Keratinocyte (primary cell): ENCODE results near the gene FOXB2.

Experiments used
- CTCF ChIP-seq, 3 experiments: IDR thresholded peaks in 1 of 3; conservative IDR thresholded peaks in 1 of 3; optimal IDR thresholded peaks in 1 of 3; 2 replicates in 2 of 3; 3 replicates in 1 of 3; pipeline versions ENCODE3 to v1.5.1; 2011; ENCODE audit warnings: low read length in 3 of 3, mild to moderate bottlenecking in 3 of 3, moderate library complexity in 2 of 3, control low read depth in 1 of 3, inconsistent platforms in 1 of 3; ENCODE audit not compliant: insufficient read depth in 2 of 3; ENCODE audit errors: extremely low read depth in 1 of 3
- EZH2 ChIP-seq: IDR thresholded peaks from one replicate; pipeline ENCODE4 v1.6.1; 2012; ENCODE audit warnings: inconsistent platforms, mild to moderate bottlenecking, low read length, moderate library complexity

- TF ChIP-seq CTCF (optimal IDR thresholded peaks at IDR 0.05 in 1 of 3, IDR thresholded peaks at IDR 0.05 in 1 of 3, conservative IDR thresholded peaks at IDR 0.05 in 1 of 3; ENCODE audit: extremely low read depth in 1 of 3, insufficient read depth in 2 of 3, low read length in 3 of 3) (no peak), EZH2 (no peak)
These were observed 30.0 kb upstream of the FOXB2 start for GRCh38 chr9:76989501-76989900.
